SK-N-SH treated with all-trans-retinoic acid at 6 μM for 48 hours (cell line): ENCODE results near the gene DTNBP1.

Experiments
- ATAC-seq: fragments of 200-7000 bp; cut with Tn5 transposase; 3 replicates; pipeline ENCODE4 v1.9.1; 2020; ENCODE audit warnings: mild to moderate bottlenecking, moderate library complexity
- ARNTL ChIP-seq: fragments of 450-650 bp; formaldehyde crosslinking; IDR thresholded peaks from 2 replicates; pipeline ENCODE4 v1.5.0; 2020; ENCODE audit warnings: low read depth, mild to moderate bottlenecking, moderate library complexity, borderline replicate concordance
- BACH2 ChIP-seq: fragments of 250-450 bp; sonication (Bioruptor Pico); IDR thresholded peaks from 2 replicates; pipeline ENCODE4 v1.9.0; 2021; ENCODE audit warnings: mild to moderate bottlenecking, borderline replicate concordance
- CSDC2 ChIP-seq: fragments of 250-450 bp; sonication (Bioruptor Pico); IDR thresholded peaks from 2 replicates; pipeline ENCODE4 v1.5.0; 2020; ENCODE audit warnings: mild to moderate bottlenecking, moderate library complexity
- ESRRG ChIP-seq: fragments of 250-450 bp; sonication (Bioruptor Pico); IDR thresholded peaks from 2 replicates; pipeline ENCODE4 v1.6.1; 2021; ENCODE audit warnings: mild to moderate bottlenecking
- GLIS3 ChIP-seq: fragments of 250-450 bp; sonication (Bioruptor Pico); IDR thresholded peaks from 2 replicates; pipeline ENCODE4 v1.5.0; 2020; ENCODE audit warnings: mild to moderate bottlenecking, moderate library complexity
- ISL1 ChIP-seq: fragments of 250-450 bp; sonication (Bioruptor Pico); IDR thresholded peaks from 2 replicates; pipeline ENCODE4 v2.1.2; 2022; ENCODE audit warnings: mild to moderate bottlenecking, moderate library complexity
- OSR1 ChIP-seq: fragments of 250-450 bp; sonication (Bioruptor Pico); IDR thresholded peaks from 2 replicates; pipeline ENCODE4 v1.8.0; 2022; ENCODE audit warnings: moderate library complexity, mild to moderate bottlenecking, inconsistent platforms
- PPARA ChIP-seq: fragments of 250-450 bp; sonication (Bioruptor Pico); IDR thresholded peaks from 2 replicates; pipeline ENCODE4 v1.5.0; 2020; ENCODE audit warnings: mild to moderate bottlenecking, borderline replicate concordance
- RARB ChIP-seq: fragments of 250-450 bp; sonication (Bioruptor Pico); IDR thresholded peaks from 2 replicates; pipeline ENCODE4 v1.8.0; 2021; ENCODE audit warnings: mild to moderate bottlenecking, moderate library complexity
- SNAI2 ChIP-seq: fragments of 250-450 bp; sonication (Bioruptor Pico); IDR thresholded peaks from 2 replicates; pipeline ENCODE4 v1.5.0; 2020; ENCODE audit warnings: mild to moderate bottlenecking, moderate library complexity
- TCF4 ChIP-seq: fragments of 250-450 bp; sonication (Bioruptor Pico); IDR thresholded peaks from 2 replicates; pipeline ENCODE4 v1.8.0; 2021; ENCODE audit warnings: mild to moderate bottlenecking, moderate library complexity, borderline replicate concordance
- TOX ChIP-seq: fragments of 250-450 bp; sonication (Bioruptor Pico); IDR thresholded peaks from 2 replicates; pipeline ENCODE4 v1.8.0; 2021; ENCODE audit warnings: mild to moderate bottlenecking, moderate library complexity, borderline replicate concordance
- ZC3H10 ChIP-seq: fragments of 250-450 bp; sonication (Bioruptor Pico); IDR thresholded peaks from 2 replicates; pipeline ENCODE4 v1.5.1; 2021; ENCODE audit warnings: mild to moderate bottlenecking, moderate library complexity
- ZFP3 ChIP-seq: fragments of 250-450 bp; sonication (Bioruptor Pico); IDR thresholded peaks from 2 replicates; pipeline ENCODE4 v1.5.0; 2020; ENCODE audit warnings: mild to moderate bottlenecking, moderate library complexity
- ZFP30 ChIP-seq: fragments of 450-650 bp; formaldehyde crosslinking; IDR thresholded peaks from 2 replicates; pipeline ENCODE4 v1.5.0; 2022; ENCODE audit warnings: mild to moderate bottlenecking, moderate library complexity
- ZNF70 ChIP-seq: fragments of 450-650 bp; formaldehyde crosslinking; IDR thresholded peaks from 2 replicates; pipeline ENCODE4 v1.5.0; 2020; ENCODE audit warnings: mild to moderate bottlenecking, moderate library complexity
- ZNF8 ChIP-seq: fragments of 450-650 bp; formaldehyde crosslinking; IDR thresholded peaks from 2 replicates; pipeline ENCODE4 v1.5.0; 2020; ENCODE audit warnings: mild to moderate bottlenecking, moderate library complexity
- TF ChIP-seq, protein P1 (sequence below): fragments of 250-450 bp; sonication (Bioruptor Pico); IDR thresholded peaks from 2 replicates; pipeline ENCODE4 v1.5.0; 2020; ENCODE audit warnings: mild to moderate bottlenecking, moderate library complexity
- TF ChIP-seq, protein P2 (sequence below): fragments of 250-450 bp; sonication (Bioruptor Pico); IDR thresholded peaks from 2 replicates; pipeline ENCODE4 v1.5.1; 2020; ENCODE audit warnings: low read depth, mild to moderate bottlenecking, moderate library complexity
- TF ChIP-seq, protein P3 (sequence below): fragments of 250-450 bp; sonication (Bioruptor Pico); IDR thresholded peaks from 2 replicates; pipeline ENCODE4 v1.5.1; 2021; ENCODE audit warnings: mild to moderate bottlenecking, moderate library complexity
- TF ChIP-seq, protein P4 (sequence below): fragments of 250-450 bp; sonication (Bioruptor Pico); IDR thresholded peaks from 2 replicates; pipeline ENCODE4 v1.8.0; 2020; ENCODE audit warnings: mild to moderate bottlenecking, moderate library complexity, borderline replicate concordance

DTNBP1 gene

DNA sequence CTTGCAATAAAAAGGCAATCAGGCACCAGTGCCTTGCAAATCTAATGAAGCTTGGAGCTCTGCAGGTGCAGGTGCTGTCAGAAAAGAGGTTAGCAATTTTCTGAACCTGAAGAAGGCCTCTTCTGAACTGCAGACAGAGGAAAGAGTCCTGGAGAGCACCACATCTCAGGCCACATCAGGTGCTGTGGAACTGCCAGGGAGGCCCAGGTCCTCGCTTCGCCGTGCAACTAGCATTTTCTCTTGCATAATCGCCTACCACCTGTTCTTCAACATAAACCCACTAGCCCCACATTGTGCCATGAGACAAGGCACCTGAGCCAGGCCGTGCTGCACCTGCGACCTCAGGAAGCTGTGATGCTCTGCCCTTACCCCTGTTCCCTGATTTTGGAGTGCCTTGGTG lies 187.6 kb downstream of the DTNBP1 start (continued):
- TF ChIP-seq, protein P1, sequence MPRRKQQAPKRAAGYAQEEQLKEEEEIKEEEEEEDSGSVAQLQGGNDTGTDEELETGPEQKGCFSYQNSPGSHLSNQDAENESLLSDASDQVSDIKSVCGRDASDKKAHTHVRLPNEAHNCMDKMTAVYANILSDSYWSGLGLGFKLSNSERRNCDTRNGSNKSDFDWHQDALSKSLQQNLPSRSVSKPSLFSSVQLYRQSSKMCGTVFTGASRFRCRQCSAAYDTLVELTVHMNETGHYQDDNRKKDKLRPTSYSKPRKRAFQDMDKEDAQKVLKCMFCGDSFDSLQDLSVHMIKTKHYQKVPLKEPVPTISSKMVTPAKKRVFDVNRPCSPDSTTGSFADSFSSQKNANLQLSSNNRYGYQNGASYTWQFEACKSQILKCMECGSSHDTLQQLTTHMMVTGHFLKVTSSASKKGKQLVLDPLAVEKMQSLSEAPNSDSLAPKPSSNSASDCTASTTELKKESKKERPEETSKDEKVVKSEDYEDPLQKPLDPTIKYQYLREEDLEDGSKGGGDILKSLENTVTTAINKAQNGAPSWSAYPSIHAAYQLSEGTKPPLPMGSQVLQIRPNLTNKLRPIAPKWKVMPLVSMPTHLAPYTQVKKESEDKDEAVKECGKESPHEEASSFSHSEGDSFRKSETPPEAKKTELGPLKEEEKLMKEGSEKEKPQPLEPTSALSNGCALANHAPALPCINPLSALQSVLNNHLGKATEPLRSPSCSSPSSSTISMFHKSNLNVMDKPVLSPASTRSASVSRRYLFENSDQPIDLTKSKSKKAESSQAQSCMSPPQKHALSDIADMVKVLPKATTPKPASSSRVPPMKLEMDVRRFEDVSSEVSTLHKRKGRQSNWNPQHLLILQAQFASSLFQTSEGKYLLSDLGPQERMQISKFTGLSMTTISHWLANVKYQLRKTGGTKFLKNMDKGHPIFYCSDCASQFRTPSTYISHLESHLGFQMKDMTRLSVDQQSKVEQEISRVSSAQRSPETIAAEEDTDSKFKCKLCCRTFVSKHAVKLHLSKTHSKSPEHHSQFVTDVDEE (CRISPR knock-in tag): no peak
- TF ChIP-seq TOX (CRISPR knock-in tag) (no peak), ZNF70 (CRISPR knock-in tag) (no peak), ZNF8 (CRISPR knock-in tag) (no peak), GLIS3 (CRISPR knock-in tag) (no peak)

DNA sequence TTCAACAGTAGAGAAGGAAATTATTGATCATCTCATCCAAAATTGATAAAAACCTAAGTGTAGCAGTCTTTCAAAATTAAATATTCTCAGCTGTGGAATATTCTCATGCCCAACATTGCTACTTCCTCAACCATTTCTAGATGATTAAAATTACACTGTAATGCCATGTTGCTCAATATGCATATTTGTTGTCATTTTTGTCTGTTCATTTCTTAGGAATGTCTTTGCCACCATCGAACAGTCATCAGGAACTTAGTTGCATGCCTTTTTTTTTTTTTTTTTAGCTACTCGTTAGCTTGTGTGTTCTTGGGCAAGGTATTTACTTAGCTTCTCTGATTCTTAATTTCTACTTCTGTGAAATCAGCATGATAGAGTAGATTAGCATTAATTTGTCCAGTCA lies 188.6 kb downstream of the DTNBP1 start:
- TF ChIP-seq ISL1 (CRISPR knock-in tag): no peak
- TF ChIP-seq BACH2 (CRISPR knock-in tag): no peak
- TF ChIP-seq ZFP30 (CRISPR knock-in tag): no peak
- no peak for TF ChIP-seq OSR1 (CRISPR knock-in tag)
- no peak for TF ChIP-seq ZNF70 (CRISPR knock-in tag)
- TF ChIP-seq, protein P1 (CRISPR knock-in tag): no peak
- no peak for TF ChIP-seq CSDC2 (CRISPR knock-in tag)
- TF ChIP-seq, all 23 proteins: peak for 0
- ATAC-seq: no peak

DNA sequence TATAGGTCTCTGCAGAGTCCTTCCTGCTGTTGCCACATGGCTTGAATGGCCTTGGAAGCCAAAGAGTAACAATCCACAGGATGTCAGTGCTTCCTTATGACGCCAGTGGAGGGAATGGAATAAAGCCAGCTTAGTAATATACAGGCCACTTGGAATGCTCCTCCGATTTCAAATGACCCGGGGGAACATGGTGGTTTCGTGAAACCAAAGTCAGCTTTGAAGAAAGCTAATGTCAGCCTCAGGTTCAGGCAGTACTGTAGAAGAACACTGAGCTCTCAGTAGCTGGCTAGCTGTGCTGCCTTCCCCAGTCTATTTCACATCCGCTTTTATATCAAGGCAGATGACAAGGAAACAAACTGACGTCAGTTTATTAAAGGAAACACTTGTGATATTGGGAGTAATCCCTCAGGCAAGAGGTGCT lies 189.1 kb downstream of the DTNBP1 start:
- TF ChIP-seq, protein P2, sequence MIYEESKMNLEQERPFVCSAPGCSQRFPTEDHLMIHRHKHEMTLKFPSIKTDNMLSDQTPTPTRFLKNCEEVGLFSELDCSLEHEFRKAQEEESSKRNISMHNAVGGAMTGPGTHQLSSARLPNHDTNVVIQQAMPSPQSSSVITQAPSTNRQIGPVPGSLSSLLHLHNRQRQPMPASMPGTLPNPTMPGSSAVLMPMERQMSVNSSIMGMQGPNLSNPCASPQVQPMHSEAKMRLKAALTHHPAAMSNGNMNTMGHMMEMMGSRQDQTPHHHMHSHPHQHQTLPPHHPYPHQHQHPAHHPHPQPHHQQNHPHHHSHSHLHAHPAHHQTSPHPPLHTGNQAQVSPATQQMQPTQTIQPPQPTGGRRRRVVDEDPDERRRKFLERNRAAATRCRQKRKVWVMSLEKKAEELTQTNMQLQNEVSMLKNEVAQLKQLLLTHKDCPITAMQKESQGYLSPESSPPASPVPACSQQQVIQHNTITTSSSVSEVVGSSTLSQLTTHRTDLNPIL (CRISPR knock-in tag): no peak
- TF ChIP-seq, all 23 proteins: peak for 0
- ATAC-seq: no peak

DNA sequence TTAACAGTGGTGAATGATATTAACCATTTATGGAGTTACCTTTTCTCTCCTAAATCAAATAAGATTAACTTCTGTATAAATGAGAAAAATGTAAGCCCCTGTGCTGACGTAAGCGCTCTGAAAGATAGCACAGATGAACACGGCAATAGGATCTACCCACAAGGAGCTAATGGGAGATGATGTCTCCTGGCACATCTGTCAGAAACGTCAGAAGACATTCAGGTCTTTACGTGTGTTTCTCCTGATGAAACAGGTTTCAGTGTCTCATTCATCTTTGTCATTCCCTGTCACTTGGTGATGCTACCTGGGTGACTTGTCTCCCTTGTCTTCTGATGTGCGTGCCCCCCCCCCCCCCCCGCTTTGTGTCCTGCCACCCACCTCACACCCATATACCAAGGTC lies 189.7 kb downstream of the DTNBP1 start:
- ATAC-seq: no peak
- TF ChIP-seq RARB (CRISPR knock-in tag): no peak
- TF ChIP-seq OSR1 (CRISPR knock-in tag): no peak
- TF ChIP-seq ZC3H10 (CRISPR knock-in tag): no peak
- no peak for TF ChIP-seq BACH2 (CRISPR knock-in tag)
- TF ChIP-seq ISL1 (CRISPR knock-in tag): no peak
- TF ChIP-seq, protein P3, sequence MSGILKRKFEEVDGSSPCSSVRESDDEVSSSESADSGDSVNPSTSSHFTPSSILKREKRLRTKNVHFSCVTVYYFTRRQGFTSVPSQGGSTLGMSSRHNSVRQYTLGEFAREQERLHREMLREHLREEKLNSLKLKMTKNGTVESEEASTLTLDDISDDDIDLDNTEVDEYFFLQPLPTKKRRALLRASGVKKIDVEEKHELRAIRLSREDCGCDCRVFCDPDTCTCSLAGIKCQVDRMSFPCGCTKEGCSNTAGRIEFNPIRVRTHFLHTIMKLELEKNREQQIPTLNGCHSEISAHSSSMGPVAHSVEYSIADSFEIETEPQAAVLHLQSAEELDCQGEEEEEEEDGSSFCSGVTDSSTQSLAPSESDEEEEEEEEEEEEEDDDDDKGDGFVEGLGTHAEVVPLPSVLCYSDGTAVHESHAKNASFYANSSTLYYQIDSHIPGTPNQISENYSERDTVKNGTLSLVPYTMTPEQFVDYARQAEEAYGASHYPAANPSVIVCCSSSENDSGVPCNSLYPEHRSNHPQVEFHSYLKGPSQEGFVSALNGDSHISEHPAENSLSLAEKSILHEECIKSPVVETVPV: no peak
- no peak for TF ChIP-seq PPARA
- TF ChIP-seq ZFP3: no peak
- TF ChIP-seq SNAI2 (CRISPR knock-in tag): no peak
- TF ChIP-seq ZNF70 (CRISPR knock-in tag): no peak
- no peak for TF ChIP-seq TCF4 (CRISPR knock-in tag)
- no peak for TF ChIP-seq ZNF8 (CRISPR knock-in tag)
- no peak for TF ChIP-seq ARNTL (CRISPR knock-in tag)
- no peak for TF ChIP-seq ESRRG (CRISPR knock-in tag)
- TF ChIP-seq, protein P1 (CRISPR knock-in tag): no peak
- TF ChIP-seq, protein P4, sequence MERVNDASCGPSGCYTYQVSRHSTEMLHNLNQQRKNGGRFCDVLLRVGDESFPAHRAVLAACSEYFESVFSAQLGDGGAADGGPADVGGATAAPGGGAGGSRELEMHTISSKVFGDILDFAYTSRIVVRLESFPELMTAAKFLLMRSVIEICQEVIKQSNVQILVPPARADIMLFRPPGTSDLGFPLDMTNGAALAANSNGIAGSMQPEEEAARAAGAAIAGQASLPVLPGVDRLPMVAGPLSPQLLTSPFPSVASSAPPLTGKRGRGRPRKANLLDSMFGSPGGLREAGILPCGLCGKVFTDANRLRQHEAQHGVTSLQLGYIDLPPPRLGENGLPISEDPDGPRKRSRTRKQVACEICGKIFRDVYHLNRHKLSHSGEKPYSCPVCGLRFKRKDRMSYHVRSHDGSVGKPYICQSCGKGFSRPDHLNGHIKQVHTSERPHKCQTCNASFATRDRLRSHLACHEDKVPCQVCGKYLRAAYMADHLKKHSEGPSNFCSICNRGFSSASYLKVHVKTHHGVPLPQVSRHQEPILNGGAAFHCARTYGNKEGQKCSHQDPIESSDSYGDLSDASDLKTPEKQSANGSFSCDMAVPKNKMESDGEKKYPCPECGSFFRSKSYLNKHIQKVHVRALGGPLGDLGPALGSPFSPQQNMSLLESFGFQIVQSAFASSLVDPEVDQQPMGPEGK: no peak
- no peak for TF ChIP-seq ZFP30 (CRISPR knock-in tag)
- TF ChIP-seq CSDC2 (CRISPR knock-in tag): no peak
- no peak for TF ChIP-seq GLIS3 (CRISPR knock-in tag)
